Raji (cell line): Measurements from ENCODE around the gene UQCR10.
A peak's percentile ranks its signal among the peaks of the same experiment; 100 is the strongest.

Experiments used
- POLR2A ChIP-seq: IDR thresholded peaks from 2 replicates; pipeline ENCODE4 v1.6.1; 2011; ENCODE audit warnings: low read depth, low read length, control low read depth; ENCODE audit not compliant: insufficient read depth

UQCR10 gene

DNA sequence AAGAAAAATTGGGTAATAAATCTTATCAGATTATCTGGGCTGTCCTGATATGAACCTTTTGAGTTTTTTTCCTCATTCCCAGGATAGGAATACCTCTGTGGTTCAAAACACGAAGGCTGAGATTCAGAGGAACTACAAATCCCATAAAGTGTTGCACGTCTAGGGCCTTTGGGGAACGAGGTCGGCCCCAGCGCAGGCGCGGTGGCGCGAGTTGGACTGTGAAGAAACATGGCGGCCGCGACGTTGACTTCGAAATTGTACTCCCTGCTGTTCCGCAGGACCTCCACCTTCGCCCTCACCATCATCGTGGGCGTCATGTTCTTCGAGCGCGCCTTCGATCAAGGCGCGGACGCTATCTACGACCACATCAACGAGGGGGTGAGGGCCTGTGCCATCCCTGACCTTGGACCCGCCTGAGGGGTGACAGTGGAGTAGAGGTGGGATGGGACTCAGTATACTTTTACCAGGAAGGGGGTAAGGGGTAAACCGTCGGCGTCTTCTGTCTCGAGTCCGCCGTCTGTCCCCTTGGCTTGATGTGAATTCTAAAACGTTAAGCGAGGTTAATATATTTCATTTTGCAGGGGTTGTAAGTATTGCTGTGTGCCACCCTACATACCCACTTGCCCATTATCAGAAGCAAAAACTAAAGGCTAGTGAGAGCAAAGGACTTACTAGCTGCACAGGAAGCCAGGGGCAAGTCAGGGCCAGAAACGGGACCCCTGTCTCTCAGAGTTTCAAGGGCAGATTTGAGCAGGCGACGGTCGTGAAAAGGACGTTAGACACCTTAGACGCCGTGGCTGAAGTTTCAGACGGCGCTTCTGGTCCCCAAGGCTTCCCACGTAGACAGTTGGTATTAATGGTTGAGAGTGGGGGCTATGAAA, at the start of gene UQCR10:
Gene UQCR10 (plus strand): TSS at position 199 of the 881 bp plus-strand sequence. CDS start 30 bp downstream, at position 229.
- peak; percentile 88 for TF ChIP-seq POLR2A

DNA sequence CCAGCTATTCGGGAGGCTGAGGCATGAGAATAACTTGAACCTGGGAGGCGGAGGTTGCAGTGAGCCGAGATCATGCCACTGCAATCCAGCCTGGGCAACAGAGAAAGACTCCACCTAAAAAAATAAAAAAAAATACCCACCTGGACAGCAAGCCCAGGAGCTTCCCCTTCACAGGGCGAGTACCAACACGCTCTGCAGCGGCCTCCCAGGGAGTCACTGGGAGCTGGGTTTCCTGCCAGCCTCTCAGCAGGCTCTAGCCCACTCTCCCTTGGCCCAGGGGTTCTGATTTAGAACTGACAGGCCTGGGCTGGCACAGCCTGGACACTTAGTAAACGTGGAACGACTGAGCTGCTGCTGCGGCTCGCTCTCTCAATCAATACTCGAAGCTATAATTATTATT, 49.4 kb upstream of the UQCR10 start:
- TF ChIP-seq POLR2A = no peak

DNA sequence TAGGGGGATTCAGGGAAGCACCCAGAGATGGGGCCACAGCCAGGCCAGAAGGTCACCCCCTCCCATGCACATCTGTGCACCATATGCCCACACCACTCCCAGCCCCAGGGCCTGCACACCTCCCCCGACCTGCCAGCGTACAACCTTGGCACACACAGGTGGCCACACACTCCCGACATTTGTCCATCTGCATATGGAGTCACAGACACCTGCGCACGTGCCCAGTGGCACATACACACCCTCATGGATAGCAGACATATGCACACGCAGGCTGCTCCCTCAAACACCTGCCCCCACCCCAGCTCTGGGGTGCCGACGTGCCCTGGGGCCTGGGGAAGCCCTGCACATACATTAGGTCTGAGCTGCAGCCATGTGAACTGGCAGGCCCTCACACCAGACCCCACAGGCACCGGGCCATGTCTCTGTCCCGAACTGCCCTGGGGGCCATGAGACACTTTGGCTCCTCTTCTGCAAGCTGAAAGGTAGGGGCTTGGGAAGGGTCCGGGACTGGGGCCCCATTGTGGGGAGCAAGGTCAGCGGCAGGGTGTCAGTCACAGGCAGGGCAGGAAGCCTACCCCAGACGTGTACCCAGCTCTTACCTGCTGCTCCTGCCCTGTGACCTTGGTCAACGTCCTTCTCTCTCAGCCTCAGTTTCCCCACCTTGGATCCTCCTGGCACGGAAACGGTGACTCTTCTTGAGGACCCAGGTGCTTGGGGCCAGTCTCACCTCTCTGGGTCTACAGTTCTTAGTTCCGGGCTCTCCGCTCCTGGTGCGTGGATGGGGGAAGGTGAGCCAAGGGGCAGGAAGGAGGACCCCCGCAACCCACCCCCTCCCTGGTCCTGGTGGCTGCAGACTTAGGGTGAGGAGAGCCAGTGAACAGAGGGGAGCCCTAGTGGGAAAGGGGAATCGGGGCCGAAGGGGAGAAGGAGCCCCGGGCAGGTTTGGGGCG, 47.9 kb upstream of the UQCR10 start:
- no peak for TF ChIP-seq POLR2A

DNA sequence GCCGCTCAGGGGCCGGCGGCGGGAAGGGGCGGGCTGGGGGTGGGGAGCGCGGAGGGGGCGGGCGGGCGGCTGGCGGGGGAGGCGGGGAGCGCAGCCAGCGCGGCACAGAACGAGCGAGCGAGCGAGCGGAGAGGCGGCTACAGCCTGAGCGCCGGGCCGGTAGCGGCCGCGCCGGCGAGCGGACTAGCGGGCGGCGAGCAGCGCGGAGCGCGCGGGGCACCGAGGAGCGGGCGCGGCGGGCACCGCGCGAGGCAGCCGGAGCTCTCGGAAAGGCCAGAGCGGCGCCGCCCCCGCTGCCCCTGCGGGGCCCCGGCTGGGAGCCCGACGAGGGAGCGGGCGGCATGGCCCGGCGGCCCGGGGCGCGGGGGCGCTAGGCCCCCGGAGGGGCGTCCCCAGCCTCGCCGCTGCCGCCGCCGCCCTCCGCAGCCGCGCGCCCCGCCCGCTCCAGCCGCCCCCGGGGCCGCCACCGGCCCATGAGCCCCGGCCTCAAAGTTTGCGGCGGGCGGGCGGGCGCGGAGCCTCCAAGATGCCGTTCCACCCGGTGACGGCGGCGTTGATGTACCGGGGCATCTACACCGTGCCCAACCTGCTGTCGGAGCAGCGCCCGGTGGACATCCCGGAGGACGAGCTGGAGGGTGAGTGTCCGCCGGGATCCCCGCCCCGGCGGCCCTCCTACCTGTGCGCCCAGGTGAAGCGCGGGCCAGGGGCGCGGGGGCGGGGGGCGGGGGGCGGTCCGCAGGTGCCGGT, 47.1 kb upstream of the UQCR10 start, which contains the start of gene CABP7:
Gene CABP7 (plus strand): TSS at position 105 of the 747 bp plus-strand sequence. CDS start 422 bp downstream, at position 527.
- TF ChIP-seq POLR2A = no peak

DNA sequence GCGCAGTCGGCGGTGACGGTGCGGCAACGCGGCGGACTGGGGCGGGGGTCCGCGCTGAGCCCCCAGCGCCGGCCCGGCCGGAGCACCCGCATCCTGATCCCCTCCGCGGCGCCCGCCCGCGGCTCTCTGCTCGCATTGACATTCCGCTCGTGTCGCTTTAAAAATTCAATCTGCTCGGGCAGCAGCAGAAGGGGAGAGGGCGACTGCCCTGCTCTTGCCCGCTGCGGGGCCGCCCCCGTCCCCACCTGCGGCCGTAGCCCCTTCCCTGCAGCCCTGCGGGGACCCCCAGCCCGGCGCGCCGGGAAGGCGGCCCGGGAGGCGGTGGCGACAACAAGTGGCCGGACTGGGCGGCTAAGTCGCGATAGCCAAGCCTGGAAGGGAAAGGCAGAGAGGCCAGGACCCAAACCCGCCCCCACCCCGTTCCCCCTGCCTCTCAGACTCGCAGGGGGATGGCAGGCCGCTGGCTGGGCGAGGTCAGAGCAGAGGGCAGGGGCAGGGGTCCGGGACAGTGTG, 46.3 kb upstream of the UQCR10 start:
- no peak for TF ChIP-seq POLR2A

DNA sequence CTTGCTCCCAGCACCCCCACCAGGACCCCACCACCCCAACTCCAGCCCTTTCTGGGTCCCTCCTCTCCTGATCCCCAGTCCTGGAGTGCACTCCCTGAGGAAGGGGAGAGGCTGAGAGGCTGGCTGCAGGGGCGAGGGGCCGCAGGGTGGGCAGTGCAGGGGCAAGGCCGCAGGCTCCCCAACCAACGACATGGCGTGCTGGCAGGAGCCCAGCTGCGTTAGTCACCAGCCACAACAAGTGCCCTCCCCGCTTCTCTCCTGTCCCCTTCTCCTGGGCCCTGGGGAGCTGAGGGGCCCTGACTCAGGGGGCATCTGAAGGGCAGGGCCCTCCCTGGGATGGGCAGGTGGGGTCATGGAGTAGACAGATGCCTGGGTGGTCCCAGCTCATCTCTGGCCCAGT, 45.0 kb upstream of the UQCR10 start:
- TF ChIP-seq POLR2A = no peak

DNA sequence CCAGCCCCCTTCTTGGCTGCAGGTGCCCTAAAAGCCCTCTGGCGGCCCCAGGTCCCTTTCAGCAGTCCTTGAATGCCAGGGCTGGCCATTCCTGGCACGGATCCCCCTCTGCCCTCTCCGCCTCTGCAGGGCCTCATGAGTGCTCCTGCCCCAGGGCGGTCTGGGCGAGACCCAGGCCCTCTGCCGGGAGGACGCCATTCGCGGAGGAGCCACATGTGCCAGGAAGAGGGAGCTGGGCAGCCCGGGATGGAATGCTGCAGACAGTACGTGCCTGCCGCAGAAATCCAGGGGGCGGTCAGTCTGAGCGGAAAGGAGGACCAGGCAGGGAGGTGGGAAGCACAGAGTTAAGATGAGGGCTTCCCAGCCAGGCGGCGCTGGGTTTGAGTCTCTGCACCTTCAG, 44.6 kb upstream of the UQCR10 start:
- no peak for TF ChIP-seq POLR2A

DNA sequence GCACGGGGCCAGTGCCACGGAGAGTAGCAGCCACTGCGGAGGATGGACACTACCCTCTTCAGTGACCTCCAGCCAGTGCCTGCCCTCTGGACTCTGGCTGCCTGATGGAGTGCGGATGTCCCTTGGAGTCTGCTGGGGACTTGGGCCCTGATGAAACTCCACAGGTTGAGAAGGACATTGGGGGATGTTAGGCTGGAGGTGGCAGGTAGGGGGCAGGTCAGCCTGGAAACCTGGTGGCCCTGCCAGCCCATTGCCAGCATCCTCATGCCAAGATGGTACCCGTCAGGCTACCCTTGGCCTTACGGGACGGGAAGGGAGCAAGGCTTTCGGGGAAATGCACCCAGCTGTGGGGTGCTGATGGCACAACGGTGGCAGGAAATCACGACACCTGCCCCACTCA, 43.4 kb upstream of the UQCR10 start:
- no peak for TF ChIP-seq POLR2A

DNA sequence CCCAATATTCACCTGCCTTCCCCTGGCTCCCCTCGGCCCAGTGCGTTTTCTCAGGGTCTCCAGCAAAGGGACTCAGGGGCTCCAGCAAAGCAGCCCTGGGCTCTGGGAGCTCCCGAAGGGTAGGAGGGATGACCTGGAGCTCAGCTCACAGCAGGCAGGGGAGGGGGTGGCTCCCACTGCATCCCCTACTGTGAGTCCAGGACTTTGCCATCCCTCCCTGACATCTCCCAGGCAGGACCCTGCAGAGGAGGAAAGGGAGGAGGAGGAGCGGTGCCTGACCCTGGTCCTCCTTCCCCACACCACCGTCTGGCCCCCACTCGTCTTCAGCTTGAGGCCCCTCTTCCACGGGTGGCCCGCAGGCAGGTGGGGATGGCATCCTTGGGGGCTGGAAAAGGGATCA, 42.3 kb upstream of the UQCR10 start:
- TF ChIP-seq POLR2A = no peak

DNA sequence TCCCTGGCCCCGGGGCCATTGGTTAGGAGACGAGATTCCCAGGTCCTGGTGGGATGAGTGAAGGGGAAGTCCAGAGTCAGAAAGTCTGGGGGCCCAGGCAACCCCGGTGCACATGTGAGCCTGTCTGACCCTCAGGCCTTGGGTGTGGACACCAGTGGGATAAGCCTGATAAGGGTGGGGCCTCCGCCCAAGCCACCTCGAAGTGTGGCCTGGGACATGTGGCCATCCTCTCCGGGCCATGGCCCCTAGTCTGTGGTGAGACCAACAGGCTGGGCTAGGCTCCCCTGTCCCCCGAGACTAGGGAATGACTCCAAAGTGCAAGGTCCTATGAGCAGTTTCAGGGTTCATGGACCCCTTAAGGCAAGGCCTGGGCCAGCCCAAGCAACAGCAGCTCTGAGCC, 41.1 kb upstream of the UQCR10 start:
- TF ChIP-seq POLR2A = no peak

DNA sequence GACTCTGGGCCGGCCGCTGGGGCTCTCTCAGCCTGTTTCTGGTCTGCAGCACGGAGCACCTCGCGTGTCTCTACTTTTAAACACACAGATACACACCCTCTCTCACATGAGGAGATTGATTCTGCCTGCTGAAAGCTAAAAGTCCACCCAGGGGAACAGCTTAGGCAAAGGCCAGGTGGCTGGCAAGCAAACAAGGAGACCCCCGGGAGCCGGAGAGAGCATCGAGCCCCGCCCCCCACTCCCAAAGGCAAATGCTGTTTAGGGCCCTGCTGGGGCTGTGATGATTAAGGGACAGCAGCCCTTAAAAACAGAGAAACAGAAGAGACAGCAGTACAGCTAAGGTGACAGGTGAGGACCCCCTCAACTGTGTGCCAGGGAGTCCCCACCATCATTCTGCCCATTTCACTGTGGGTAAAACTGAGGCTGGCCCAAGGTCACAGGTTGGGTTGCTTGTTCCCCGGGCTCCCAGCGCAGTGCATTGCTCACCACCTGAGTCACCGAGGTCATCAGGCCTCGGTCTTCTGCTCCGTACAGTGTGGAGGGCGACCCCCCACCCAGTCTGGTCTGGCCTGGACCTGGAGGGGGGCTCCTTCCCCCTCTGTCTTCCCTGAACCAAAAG, 40.5 kb upstream of the UQCR10 start:
- no peak for TF ChIP-seq POLR2A

DNA sequence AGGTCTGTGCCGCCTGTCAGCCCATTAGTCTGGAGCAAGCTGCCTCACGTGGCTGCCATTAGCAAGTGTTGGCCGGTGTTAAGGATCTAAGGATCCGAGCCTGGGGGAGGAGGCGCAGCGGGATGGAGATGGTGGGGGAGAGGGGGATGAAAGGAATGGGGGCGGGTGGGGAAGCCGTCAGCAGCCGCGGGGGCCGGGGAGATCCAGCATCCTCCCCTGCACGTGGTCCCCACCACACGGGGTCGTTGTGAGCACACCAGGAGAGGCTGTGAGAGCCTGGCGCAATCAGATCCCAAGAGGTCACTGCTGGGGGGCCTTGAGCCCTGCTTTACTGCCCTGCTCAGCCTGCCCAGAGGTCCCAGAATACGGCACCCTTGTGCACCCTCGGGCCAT, 40.0 kb upstream of the UQCR10 start:
- TF ChIP-seq POLR2A = no peak

DNA sequence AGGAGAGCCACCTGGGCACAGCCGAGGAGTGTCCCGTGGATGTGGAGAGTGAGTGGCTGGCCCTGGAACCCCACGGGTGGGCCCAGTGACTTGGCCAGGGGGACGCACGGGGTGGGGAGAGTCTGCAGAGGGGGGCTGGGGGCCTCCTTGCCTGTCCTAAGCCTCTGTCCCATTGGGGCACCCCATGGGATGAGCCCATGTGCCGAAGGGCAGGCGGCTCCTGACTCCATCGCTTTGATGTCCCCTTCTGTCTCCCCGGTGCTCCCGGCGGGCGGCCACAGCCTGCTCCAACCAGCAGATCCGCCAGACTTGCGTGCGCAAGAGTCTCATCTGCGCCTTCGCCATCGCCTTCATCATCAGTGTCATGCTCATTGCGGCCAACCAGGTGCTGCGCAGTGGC, 38.0 kb upstream of the UQCR10 start:
- TF ChIP-seq POLR2A = no peak

DNA sequence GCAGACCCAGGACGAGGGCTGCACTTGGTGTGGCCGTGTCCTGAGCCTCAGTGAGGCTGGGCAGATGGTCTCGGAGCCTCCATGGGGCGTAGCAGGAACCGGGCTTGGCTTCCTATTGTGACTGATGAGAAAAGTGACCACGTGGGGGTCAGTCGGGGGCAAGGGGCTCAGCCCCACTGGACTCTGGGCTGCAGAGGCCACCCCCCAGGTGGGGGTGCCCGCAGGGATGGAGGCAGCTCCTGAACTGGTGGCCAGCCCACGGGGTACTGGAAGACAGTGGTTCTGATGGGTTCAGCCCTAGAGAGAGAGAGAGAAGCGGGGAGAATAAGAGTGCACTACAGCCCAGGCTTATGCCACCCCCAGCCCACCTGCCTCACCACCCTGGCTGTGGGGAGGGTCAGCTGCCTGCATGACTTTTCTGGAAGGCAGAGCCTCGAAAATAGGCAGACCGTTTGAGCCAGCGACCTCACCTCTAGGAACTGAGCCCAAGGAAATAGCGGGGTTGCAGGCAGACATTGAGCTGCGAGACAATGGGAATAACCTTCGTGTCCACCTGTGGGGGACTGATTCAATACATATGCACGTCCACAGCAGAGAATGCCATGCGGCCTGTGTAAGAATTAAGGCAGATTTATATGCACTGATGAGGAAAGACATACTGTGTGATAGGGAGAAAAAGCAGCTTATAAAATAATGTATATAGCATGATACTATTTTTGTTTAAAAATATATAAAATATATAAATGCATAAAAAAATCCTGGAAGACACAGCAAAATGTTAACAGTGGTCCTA, 35.9 kb upstream of the UQCR10 start:
- no peak for TF ChIP-seq POLR2A

DNA sequence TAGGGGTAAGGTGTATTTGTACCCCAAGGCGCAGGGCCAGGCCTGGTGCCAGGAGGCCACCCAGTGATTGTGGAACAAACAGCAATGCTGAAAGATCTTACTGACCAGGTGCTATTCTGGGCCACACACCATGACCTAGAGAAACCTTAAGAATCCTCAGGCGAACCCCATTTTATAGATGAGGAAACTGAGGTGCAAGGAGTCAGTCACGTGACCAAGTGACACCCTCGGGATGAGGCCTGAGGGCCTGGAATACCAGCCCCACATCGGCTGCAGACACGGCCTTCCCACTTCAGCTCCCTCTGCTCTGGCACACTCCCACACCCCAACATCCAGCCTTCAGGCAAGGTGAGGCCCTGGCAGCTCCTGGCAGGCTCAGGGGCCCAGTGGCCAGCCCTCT, 34.3 kb upstream of the UQCR10 start:
- no peak for TF ChIP-seq POLR2A
